Hematopoietic multipotent progenitor cell treated with erythropoietin and hydrocortisone succinate and interleukin-3 and kit ligand, for 8 days (in vitro differentiated cells): ENCODE measurements around the gene CFAP47.
A peak's percentile ranks its signal among the peaks of the same experiment; 100 is the strongest.
"Not testable (repeated sequence)": the region's sequence is repeated elsewhere in the genome, so short reads cannot be mapped to it uniquely, and the experiment has no call there.

Experiments used
- DNase-seq: peaks from one replicate; pipeline ENCODE4 v3.0.0-alpha.2; 2015

CFAP47 gene, protein sequence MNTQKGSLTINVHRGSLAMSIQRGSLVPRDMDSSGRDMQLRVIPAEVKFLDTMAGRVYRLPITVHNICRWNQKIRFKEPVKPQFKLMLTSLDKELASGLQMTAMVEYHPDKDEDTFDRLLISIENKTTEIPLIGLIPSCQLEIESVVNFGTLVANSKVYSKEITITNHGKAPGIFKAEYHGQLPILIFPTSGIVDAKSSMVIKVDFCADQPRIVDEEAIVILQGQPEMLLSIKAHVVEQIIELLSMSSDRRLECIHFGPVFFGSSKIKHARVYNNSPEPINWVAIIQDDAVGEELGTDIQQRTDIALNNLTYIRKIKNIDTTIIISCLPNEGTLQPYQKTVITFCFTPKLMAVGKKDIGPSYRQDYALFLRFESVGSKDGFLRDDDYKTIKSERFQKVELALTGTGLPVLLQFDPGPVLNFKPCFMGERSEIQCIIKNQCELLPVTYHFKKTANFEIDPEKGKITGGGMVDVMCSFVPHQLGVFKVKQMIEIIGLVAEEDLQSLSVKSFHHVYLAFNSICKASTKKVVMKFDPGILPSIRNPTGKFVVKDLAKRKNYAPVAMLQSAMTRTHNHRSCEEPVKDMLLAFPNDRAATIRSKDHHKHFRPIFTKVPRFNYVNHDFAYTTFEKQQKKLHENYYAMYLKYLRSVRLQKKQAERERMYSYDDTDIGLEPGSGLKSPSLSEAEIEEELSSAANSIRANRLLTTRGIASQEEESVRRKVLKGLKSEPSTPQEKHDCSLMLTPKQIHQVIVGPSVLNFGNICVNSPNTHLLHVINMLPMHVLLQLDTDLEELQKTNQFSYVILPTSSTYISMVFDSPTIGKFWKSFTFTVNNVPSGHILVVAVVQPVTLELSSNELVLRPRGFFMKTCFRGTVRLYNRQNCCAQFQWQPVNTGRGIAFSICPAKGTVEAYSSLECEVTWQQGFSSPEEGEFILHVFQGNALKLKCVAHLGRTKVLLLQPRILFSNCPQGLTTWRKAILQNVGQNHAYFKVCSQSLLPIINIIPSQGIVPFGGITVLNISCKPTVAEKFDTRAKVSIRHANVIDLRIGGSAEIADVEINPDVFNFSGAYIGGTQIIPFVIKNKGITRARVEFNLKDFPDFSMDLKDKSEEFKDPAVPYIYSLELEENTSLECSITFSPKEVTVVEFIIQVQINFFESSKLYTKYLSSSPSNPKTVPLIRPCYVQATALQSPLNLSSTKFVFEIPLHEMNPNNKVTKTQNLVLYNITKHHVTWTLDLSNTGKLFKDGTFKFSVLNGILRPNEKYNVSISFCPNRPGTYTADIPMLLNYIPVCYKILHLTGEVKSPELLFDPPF (N-terminal part only)

GRCh38 chrX:35919536-35920309, at the start of gene CFAP47:
Gene CFAP47, plus strand, starts transcription at chrX:35919734. Its CDS starts 66 bp downstream, at chrX:35919800.
- no peak for DNase-seq

DNA sequence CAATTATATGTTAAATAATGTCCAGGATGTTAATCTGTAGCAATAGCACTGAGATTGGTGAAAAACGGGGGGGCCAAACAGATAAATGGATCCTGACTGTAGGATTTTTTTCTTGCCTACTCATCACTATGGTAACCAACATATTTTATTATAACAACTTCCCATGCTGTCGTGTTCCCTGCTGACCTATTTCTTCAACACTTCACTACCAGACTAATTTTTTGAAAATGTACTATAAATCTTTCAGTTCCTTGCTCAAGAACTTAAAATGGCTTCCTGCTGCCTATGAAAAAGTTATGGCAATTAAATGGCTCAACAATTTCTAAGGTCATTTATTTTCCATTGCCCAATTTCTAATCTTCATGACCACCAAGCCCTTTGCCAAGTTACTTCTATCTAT, 38.9 kb upstream of the CFAP47 start:
- DNase-seq: no peak

DNA sequence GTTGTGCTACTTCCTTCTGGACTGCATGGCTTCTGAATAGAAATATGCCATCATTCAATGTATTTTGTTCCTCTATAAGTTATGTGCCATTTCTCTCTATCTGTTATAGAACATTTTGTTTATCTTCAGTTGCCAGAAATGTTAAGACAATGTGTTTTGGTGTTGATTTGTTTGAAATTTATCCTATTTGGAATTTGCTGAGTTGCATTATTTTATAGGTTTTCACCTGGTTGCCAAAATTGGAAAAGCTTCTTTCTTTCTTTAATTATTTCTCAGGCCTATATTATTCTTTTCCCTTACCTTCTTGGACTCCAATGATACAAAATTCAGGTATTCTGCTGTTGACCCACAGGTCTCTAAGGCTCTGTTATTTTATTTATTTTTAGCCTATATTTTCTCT, 33.4 kb upstream of the CFAP47 start:
- no peak for DNase-seq

- peak; percentile 63 for DNase-seq
Measured at GRCh38 chrX:35890699-35891098, 28.8 kb upstream of the CFAP47 start.

DNA sequence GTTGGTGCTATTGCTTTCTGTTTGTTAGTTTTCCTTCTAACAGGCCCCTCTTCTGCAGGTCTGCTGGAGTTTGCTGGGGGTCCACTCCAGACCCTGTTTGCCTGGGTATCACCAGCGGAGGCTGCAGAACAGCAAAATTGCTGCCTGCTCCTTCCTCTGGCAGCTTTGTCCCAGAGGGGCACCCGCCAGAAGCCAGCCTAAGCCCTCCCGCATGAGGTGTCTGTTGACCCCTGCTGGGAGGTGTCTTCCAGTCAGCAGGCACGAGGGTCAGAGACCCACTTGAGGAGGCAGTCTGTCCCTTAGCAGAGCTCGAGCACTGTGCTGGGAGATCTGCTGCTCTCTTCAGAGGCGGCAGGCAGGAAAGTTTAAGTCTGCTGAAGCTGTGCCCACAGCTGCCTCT, 67.3 kb downstream of the CFAP47 start:
- DNase-seq: not testable (repeated sequence)

DNA sequence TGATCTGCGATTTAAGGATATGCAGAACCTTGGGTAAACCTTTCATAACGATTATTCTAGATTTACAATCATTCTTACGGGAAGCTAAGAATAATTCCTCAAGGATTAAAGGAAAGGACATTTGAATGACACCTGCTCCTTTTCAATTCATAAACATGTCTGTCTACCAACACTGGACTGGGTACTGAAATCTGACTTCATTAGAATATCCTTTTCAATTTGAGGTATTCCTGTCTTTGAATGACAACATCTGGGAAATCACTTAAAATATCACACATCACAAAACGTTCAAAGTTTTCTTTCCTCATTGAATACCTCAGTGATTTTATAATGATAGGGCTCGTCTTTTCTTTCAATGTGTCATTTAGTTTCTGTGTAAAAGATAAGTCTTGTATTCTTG, 87.7 kb downstream of the CFAP47 start:
- DNase-seq: no peak

DNA sequence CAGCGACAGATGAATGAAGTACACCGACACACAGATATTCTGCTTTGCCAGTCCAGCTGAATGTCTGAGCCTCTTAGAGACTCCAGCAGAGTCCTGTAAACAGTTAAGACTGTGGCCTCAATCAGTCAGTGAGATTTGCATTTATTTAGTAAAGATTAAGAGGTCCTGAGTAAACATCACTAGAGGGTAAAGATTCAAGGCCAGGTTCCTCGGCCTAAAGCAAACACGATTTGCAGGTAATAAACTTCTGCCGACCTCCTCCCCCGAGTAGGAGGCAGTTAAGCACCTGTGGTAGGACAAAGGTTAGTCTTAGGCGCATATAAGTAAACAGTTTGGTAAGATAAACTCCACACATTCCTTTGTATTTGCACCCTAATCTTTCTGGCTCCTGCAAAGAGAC, 99.6 kb downstream of the CFAP47 start:
- no peak for DNase-seq

DNA sequence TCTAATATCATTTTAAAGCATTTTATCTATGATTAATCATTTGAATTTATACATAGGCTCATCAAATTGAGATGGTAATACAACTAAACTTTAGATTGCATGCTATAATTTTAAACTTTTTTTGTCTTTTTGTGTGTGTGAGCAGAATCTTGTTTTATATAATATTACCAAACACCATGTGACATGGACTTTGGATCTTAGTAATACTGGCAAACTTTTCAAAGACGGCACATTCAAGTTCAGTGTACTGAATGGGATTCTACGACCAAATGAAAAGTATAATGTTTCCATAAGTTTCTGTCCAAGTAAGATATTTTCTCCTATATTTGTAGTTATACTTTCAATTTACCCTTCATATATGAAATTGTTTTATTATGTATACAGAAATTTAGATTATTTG, 116.0 kb downstream of the CFAP47 start:
- no peak for DNase-seq

DNA sequence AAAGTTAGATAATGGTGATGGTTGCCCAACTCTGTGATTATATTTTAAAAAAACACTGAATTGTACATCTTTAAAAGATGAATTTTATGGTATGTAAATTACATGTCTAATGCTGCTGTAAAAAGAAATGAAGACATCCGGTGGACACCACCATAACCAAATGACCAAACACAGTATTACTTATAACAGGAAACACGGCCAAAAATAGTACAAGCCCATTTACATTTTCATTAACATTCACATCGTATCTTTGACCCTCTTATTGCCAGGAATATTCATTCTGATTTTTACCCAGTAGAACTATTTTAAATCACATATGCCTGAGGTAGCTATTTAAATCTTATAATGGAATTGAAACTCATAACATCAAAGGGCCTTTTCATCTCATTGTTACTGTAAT, 143.2 kb downstream of the CFAP47 start:
- no peak for DNase-seq

GRCh38 chrX:36071061-36071460, 151.5 kb downstream of the CFAP47 start:
- no peak for DNase-seq

GRCh38 chrX:36075009-36075408, 155.5 kb downstream of the CFAP47 start:
- not testable (repeated sequence) for DNase-seq

DNA sequence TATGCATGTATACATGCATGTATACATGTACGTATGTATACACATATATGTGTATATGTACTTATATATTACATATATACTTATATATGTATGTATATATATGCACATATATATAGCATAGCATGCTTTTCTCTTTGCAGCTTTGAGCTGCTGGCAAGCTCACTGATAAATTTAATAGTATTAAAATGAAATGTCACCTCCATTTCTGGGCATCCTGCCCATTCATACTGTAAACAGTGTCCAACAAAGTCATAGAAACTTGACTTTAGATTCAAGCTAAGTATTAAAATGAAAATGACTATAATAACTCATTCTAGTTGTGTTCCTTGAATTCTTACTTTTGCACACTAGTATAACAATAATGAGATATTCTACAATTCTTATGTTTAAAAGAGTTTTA, 163.7 kb downstream of the CFAP47 start:
- no peak for DNase-seq

- DNase-seq: no peak
Measured at GRCh38 chrX:36087366-36087765, 167.8 kb downstream of the CFAP47 start.

DNA sequence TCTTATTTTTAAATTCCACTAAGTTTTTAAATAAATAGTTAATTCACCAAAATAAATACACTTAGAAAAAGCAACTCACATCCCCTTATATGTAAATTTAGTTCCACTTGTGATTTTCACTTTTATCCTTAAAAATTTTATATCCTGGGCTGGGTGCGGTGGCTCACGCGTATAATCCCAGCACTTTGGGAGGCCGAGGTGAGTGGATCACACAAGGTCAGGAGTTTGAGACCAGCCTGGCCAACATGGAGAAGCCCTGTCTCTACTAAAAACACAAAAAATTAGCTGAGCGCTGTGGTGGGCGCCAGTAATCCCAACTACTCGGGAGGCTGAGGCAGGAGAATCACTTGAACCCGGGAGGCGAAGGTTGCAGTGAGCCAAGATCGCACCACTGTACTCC, 169.4 kb downstream of the CFAP47 start:
- DNase-seq: not testable (repeated sequence)

- DNase-seq: no peak
Measured at GRCh38 chrX:36102425-36102824, 182.9 kb downstream of the CFAP47 start.

GRCh38 chrX:36116222-36116621, 196.7 kb downstream of the CFAP47 start:
- DNase-seq: no peak

DNA sequence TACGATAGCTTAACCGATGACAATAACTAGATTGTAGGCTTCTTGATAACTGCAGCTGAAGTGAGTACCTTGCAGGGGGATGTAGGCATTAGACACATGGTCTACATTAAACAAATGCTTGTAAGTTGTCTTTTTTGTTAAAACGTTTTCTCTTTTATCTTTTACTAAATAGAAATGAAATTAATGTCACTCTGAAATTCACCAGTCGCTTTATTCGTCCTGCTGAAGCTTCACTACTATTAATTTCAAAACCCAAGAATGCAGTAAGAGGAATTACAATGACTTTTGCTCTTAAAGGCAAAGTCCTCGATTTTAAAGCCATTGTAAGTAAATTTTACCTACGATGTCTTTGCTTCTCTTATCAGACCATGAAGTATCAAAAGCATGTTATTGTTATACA, 239.7 kb downstream of the CFAP47 start:
- DNase-seq: no peak

- DNase-seq: peak; percentile 2
Measured at GRCh38 chrX:36160081-36160480, 240.5 kb downstream of the CFAP47 start.

GRCh38 chrX:36198575-36198974, 279.0 kb downstream of the CFAP47 start:
- DNase-seq: no peak

GRCh38 chrX:36199928-36200327, 280.4 kb downstream of the CFAP47 start:
- DNase-seq: no peak

DNA sequence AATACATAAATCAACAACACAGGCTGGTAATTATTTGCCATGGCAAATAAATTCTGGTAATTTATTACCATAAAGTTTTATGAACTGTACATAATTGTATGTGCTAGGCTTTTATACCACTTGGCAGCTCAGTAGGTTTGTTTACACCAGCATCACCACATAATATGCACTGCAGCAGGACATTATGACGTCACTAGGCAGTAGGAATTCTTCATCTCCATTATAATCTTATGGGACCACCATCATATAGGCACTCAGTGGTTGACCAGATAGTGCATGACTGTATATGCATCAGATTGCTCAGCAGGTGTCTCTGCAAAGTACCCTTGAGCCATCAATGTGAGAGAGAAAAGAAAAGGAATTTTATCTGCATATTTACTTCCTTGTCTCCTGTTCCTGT, 295.4 kb downstream of the CFAP47 start:
- no peak for DNase-seq

- DNase-seq: no peak
Measured at GRCh38 chrX:36218801-36219200, 299.3 kb downstream of the CFAP47 start.
